ENCODE data around the gene TCEAL1. TPM values are rescaled to one million over a fixed set of nuclear protein-coding genes. Genes with fewer than 3 reads are reported as not detected.
"Not testable (repeated sequence)": the region's sequence is repeated elsewhere in the genome, so short reads cannot be mapped to it uniquely, and the experiment has no call there.

TCEAL1 gene
- total and polyA plus RNA-seq, 2 donors (not counting 1 experiment from before 2014, with no cell fraction given), result 12.5 to 16.7 TPM

GRCh38 chrX:103651151-103651773, 22.5 kb downstream of the TCEAL1 start:
- no peaks in the 10 kb centered on the region for H3K4me1 Mint-ChIP-seq
- Histone ChIP-seq H3K9me3 (ENCODE audit: control extremely low read depth in 1 of 3, control insufficient read depth in 2 of 3, insufficient read depth in 1 of 3, low read length in 2 of 3) (no peaks in the 10 kb centered on the region), H3K4me1 (ENCODE audit: control insufficient read depth in 2 of 2, insufficient read depth in 2 of 2, low read length in 2 of 2) (no peaks in the 10 kb centered on the region), H4K20me1 (ENCODE audit: control insufficient read depth, insufficient read depth, low read length, poor library complexity, severe bottlenecking) (no peaks in the 10 kb centered on the region), H3K4me3 (ENCODE audit: control extremely low read depth in 1 of 5, extremely low read depth in 1 of 5, insufficient read depth in 1 of 5, low read depth in 2 of 5, low read length in 4 of 5) (no peak overlapping the region), H3K9ac (ENCODE audit: low read length) (no peak overlapping the region), H3K4me2 (replicated peaks; ENCODE audit: low read depth, low read length, poor library complexity, severe bottlenecking) (no peak overlapping the region), H3K79me2 (ENCODE audit: control insufficient read depth, insufficient read depth, low read length) (no peaks in the 10 kb centered on the region), H3K27ac (ENCODE audit: low read length in 2 of 2) (no peak overlapping the region), H2AFZ (ENCODE audit: insufficient read depth, low read depth, low read length, poor library complexity, severe bottlenecking) (no peak overlapping the region), H3K36me3 (replicated peaks in 1 of 2; ENCODE audit: control extremely low read depth in 1 of 2, control insufficient read depth in 1 of 2, extremely low read depth in 1 of 2, insufficient read depth in 2 of 2, low read length in 1 of 2) (no peaks in the 10 kb centered on the region), H3K27me3 (replicated peaks in 1 of 4; ENCODE audit: control extremely low read depth in 1 of 4, control insufficient read depth in 3 of 4, insufficient read depth in 4 of 4, low read length in 3 of 4) (no peaks in the 10 kb centered on the region)
- ChIA-PET POLR2A (interaction anchor here (0.6 kb wide), 1 partner anchor 20 kb away, joined by 8 read pairs; no protein-coding TSS in a partner anchor), CTCF (no interaction called here)
- H3K9me3 Mint-ChIP-seq (ENCODE audit: insufficient read depth), result no peaks in the 10 kb centered on the region
- H3K27me3 Mint-ChIP-seq, result peaks cover 1% of the 10 kb centered on the region
- intact Hi-C loops (cut with micrococcal nuclease), result no loop called here
- no peak for ATAC-seq (ENCODE audit: low read depth)
- no peak overlapping the region for H3K27ac Mint-ChIP-seq
- no peak for TF ChIP-seq CTCF (IDR thresholded peaks at IDR 0.05)
- TF ChIP-seq EZH2 (IDR thresholded peaks at IDR 0.05; ENCODE audit: borderline replicate concordance, insufficient read depth, low read depth, low read length, poor library complexity, severe bottlenecking), result no peak
- no peak for DNase-seq
- WGBS (ENCODE audit: insufficient coverage), result no CpG with 5 or more reads among the region's 2 CpGs
- H3K4me3 Mint-ChIP-seq, result no peak overlapping the region

GRCh38 chrX:103655230-103656000, 26.6 kb downstream of the TCEAL1 start:
- H3K4me1 ChIP-seq (ENCODE audit: control insufficient read depth in 2 of 2, insufficient read depth in 2 of 2, low read length in 2 of 2); H3K9me3 ChIP-seq (ENCODE audit: control extremely low read depth in 1 of 3, control insufficient read depth in 2 of 3, insufficient read depth in 1 of 3, low read length in 2 of 3); POLR2A ChIA-PET; H3K27me3 ChIP-seq (replicated peaks in 1 of 4; ENCODE audit: control extremely low read depth in 1 of 4, control insufficient read depth in 3 of 4, insufficient read depth in 4 of 4, low read length in 3 of 4); H3K27ac Mint-ChIP-seq; H3K4me3 ChIP-seq (ENCODE audit: control extremely low read depth in 1 of 5, extremely low read depth in 1 of 5, insufficient read depth in 1 of 5, low read depth in 2 of 5, low read length in 4 of 5); H3K4me3 Mint-ChIP-seq; H3K4me2 ChIP-seq (replicated peaks; ENCODE audit: low read depth, low read length, poor library complexity, severe bottlenecking); H3K9me3 Mint-ChIP-seq (ENCODE audit: insufficient read depth); H3K9ac ChIP-seq (ENCODE audit: low read length); H3K27me3 Mint-ChIP-seq; H4K20me1 ChIP-seq (ENCODE audit: control insufficient read depth, insufficient read depth, low read length, poor library complexity, severe bottlenecking); CTCF ChIA-PET; intact Hi-C loops (cut with micrococcal nuclease); DNase-seq; H2AFZ ChIP-seq (ENCODE audit: insufficient read depth, low read depth, low read length, poor library complexity, severe bottlenecking); H3K4me1 Mint-ChIP-seq; H3K27ac ChIP-seq (ENCODE audit: low read length in 2 of 2); H3K36me3 ChIP-seq (replicated peaks in 1 of 2; ENCODE audit: control extremely low read depth in 1 of 2, control insufficient read depth in 1 of 2, extremely low read depth in 1 of 2, insufficient read depth in 2 of 2, low read length in 1 of 2); ATAC-seq (ENCODE audit: low read depth); H3K79me2 ChIP-seq (ENCODE audit: control insufficient read depth, insufficient read depth, low read length): not testable (repeated sequence)
- WGBS (ENCODE audit: insufficient coverage), result no CpG with 5 or more reads among the region's 7 CpGs
